ENCODE data around the gene GNAT2. TPM values are rescaled to one million over a fixed set of nuclear protein-coding genes. Genes with fewer than 3 reads are reported as not detected.

GNAT2 gene
- total RNA-seq (2022), result not detected in 2 replicates
- percentile 7 among the genes with signal in this experiment for Bru-seq, nascent RNA
- percentile 15 among the genes with signal in this experiment for BruChase-seq, experiment 1, labeled RNA remaining after a 6-hour chase
- BruChase-seq, experiment 2, labeled RNA remaining after a 2-hour chase, result not detected
- long read RNA-seq, partial matches to known transcripts, result 0 of 5 reads
- long read RNA-seq, other reads (novel, unspliced or antisense), result 5 of 5 reads

GRCh38 chr1:109619576-109620400, at the start of gene GNAT2, which contains the start of gene AMPD2:
Gene GNAT2, minus strand, starts transcription at chr1:109619616. Its CDS starts 6,746 bp downstream, at chr1:109612870.
Gene AMPD2, plus strand, starts transcription at chr1:109619837. Its CDS starts 1,339 bp downstream, at chr1:109621176.
- BruUV-seq (replicated peaks), result TSS peak; percentile 69
- peaks cover 35% of the 10 kb centered on the region for H3K4me1 Mint-ChIP-seq (ENCODE audit: low read depth, unreplicated experiment)
- no peak for TF ChIP-seq CTCF (IDR thresholded peaks at IDR 0.05; ENCODE audit: unreplicated experiment)
- no peaks in the 10 kb centered on the region for H3K9me3 Mint-ChIP-seq (ENCODE audit: low read depth, unreplicated experiment)
- CTCF ChIA-PET, result interaction anchor here (0.6 to 1.5 kb wide), 5 partner anchors 10 to 1844 kb away, joined by 3 to 8 read pairs (median 4); no protein-coding TSS in a partner anchor
- DNase-seq, result peak; percentile 78
- H3K4me3 Mint-ChIP-seq (ENCODE audit: low read depth, unreplicated experiment), result peak within 1 kb of the TSS; percentile 93
- H3K27me3 Mint-ChIP-seq (ENCODE audit: unreplicated experiment), result no peaks in the 10 kb centered on the region
- peak within 1 kb of the TSS; percentile 94 for H3K27ac Mint-ChIP-seq (ENCODE audit: unreplicated experiment)
- H3K36me3 Mint-ChIP-seq (ENCODE audit: insufficient read depth, unreplicated experiment), result peaks cover 36% of the 10 kb centered on the region
- intact Hi-C loops (cut with micrococcal nuclease; ENCODE audit: unreplicated experiment), result loop anchor here (5.0 kb wide), 1 partner anchor 72 kb away; the partner anchor contains the start of gene GNAI3

GRCh38 chr1:109668123-109668775, 48.8 kb upstream of the GNAT2 start:
- H3K27me3 Mint-ChIP-seq (ENCODE audit: unreplicated experiment), result no peaks in the 10 kb centered on the region
- no peak for DNase-seq
- intact Hi-C loops (cut with micrococcal nuclease; ENCODE audit: unreplicated experiment), result no loop called here
- CTCF ChIA-PET, result no interaction called here
- no peaks in the 10 kb centered on the region for H3K36me3 Mint-ChIP-seq (ENCODE audit: insufficient read depth, unreplicated experiment)
- no peak overlapping the region for H3K27ac Mint-ChIP-seq (ENCODE audit: unreplicated experiment)
- no peak overlapping the region for H3K4me3 Mint-ChIP-seq (ENCODE audit: low read depth, unreplicated experiment)
- no TSS peak for BruUV-seq (replicated peaks)
- no peak for TF ChIP-seq CTCF (IDR thresholded peaks at IDR 0.05; ENCODE audit: unreplicated experiment)
- H3K9me3 Mint-ChIP-seq (ENCODE audit: low read depth, unreplicated experiment), result no peaks in the 10 kb centered on the region
- H3K4me1 Mint-ChIP-seq (ENCODE audit: low read depth, unreplicated experiment), result no peaks in the 10 kb centered on the region

GRCh38 chr1:109667452-109668122, 48.2 kb upstream of the GNAT2 start, which contains the start of gene GSTM2:
Gene GSTM2, plus strand, starts transcription at chr1:109668057. Its CDS starts 59 bp downstream, at chr1:109668116.
- Mint-ChIP-seq H3K9me3 (ENCODE audit: low read depth, unreplicated experiment) (no peaks in the 10 kb centered on the region), H3K27ac (ENCODE audit: unreplicated experiment) (no peak within 1 kb of the TSS), H3K4me3 (ENCODE audit: low read depth, unreplicated experiment) (no peak within 1 kb of the TSS), H3K36me3 (ENCODE audit: insufficient read depth, unreplicated experiment) (no peaks in the 10 kb centered on the region), H3K4me1 (ENCODE audit: low read depth, unreplicated experiment) (no peaks in the 10 kb centered on the region), H3K27me3 (ENCODE audit: unreplicated experiment) (no peaks in the 10 kb centered on the region)
- no TSS peak for BruUV-seq (replicated peaks)
- CTCF ChIA-PET, result interaction anchor here (0.7 kb wide), 1 partner anchor 11 kb away, joined by 7 read pairs; the partner anchor contains the start of gene GSTM4
- no peak for DNase-seq
- no peak for TF ChIP-seq CTCF (IDR thresholded peaks at IDR 0.05; ENCODE audit: unreplicated experiment)
- intact Hi-C loops (cut with micrococcal nuclease; ENCODE audit: unreplicated experiment), result no loop called here

GRCh38 chr1:109664671-109665070, 45.3 kb upstream of the GNAT2 start:
- H3K9me3 Mint-ChIP-seq (ENCODE audit: low read depth, unreplicated experiment), result no peaks in the 10 kb centered on the region
- intact Hi-C loops (cut with micrococcal nuclease; ENCODE audit: unreplicated experiment), result no loop called here
- H3K4me1 Mint-ChIP-seq (ENCODE audit: low read depth, unreplicated experiment), result peaks cover 5% of the 10 kb centered on the region
- TF ChIP-seq CTCF (IDR thresholded peaks at IDR 0.05; ENCODE audit: unreplicated experiment), result no peak
- no peak overlapping the region for H3K27ac Mint-ChIP-seq (ENCODE audit: unreplicated experiment)
- H3K4me3 Mint-ChIP-seq (ENCODE audit: low read depth, unreplicated experiment), result no peak overlapping the region
- CTCF ChIA-PET, result no interaction called here
- BruUV-seq (replicated peaks), result no TSS peak
- no peaks in the 10 kb centered on the region for H3K27me3 Mint-ChIP-seq (ENCODE audit: unreplicated experiment)
- DNase-seq, result no peak
- H3K36me3 Mint-ChIP-seq (ENCODE audit: insufficient read depth, unreplicated experiment), result no peaks in the 10 kb centered on the region
